Measurements from ENCODE around the gene PPIL6.
A peak's percentile ranks its signal among the peaks of the same experiment; 100 is the strongest.

Gene PPIL6

GRCh38 chr6:109485266-109485935 is 45.0 kb upstream of the PPIL6 start:
- TF ChIP-seq CEBPB (IDR thresholded peaks at IDR 0.05): no peak
- TF ChIP-seq ZBTB7A (IDR thresholded peaks at IDR 0.05; ENCODE audit: low read depth): no peak
- TF ChIP-seq TCF12 (IDR thresholded peaks at IDR 0.05; ENCODE audit: low read depth): no peak
- TF ChIP-seq FOXM1 (IDR thresholded peaks at IDR 0.05; ENCODE audit: borderline replicate concordance, low read depth): no peak
- no peak for TF ChIP-seq TEAD4 (IDR thresholded peaks at IDR 0.05)
- no peak for TF ChIP-seq MAX (IDR thresholded peaks at IDR 0.05)
- TF ChIP-seq CREB1 (IDR thresholded peaks at IDR 0.05; ENCODE audit: low read depth): no peak
- no peak for TF ChIP-seq REST (IDR thresholded peaks at IDR 0.05; ENCODE audit: low read depth)
- TF ChIP-seq RAD21 (IDR thresholded peaks at IDR 0.05; ENCODE audit: low read depth): no peak
- no peak for TF ChIP-seq NFIC (IDR thresholded peaks at IDR 0.05)
- no peak for TF ChIP-seq YY1 (IDR thresholded peaks at IDR 0.05; ENCODE audit: low read depth)
- TF ChIP-seq TAF1 (IDR thresholded peaks at IDR 0.05; ENCODE audit: low read depth): no peak
- TF ChIP-seq EP300 (IDR thresholded peaks at IDR 0.05; ENCODE audit: borderline replicate concordance): no peak
- no peak for TF ChIP-seq EGR1 (IDR thresholded peaks at IDR 0.05)
- TF ChIP-seq USF1 (IDR thresholded peaks at IDR 0.05): no peak

- TF ChIP-seq EP300 (IDR thresholded peaks at IDR 0.05; ENCODE audit: borderline replicate concordance) (no peak), CREB1 (IDR thresholded peaks at IDR 0.05; ENCODE audit: low read depth) (no peak), CEBPB (IDR thresholded peaks at IDR 0.05) (no peak), TEAD4 (IDR thresholded peaks at IDR 0.05) (no peak), RAD21 (IDR thresholded peaks at IDR 0.05; ENCODE audit: low read depth) (no peak), EGR1 (IDR thresholded peaks at IDR 0.05) (no peak), NFIC (IDR thresholded peaks at IDR 0.05) (no peak), TCF12 (IDR thresholded peaks at IDR 0.05; ENCODE audit: low read depth) (no peak), TAF1 (IDR thresholded peaks at IDR 0.05; ENCODE audit: low read depth) (no peak), USF1 (IDR thresholded peaks at IDR 0.05) (no peak)
These were observed 43.7 kb upstream of the PPIL6 start for GRCh38 chr6:109484122-109484521.

- TF ChIP-seq USF1 (IDR thresholded peaks at IDR 0.05): no peak
- TF ChIP-seq FOXM1 (IDR thresholded peaks at IDR 0.05; ENCODE audit: borderline replicate concordance, low read depth): no peak
- TF ChIP-seq TEAD4 (IDR thresholded peaks at IDR 0.05): no peak
These were observed 43.3 kb upstream of the PPIL6 start for GRCh38 chr6:109483735-109484057.

GRCh38 chr6:109482905-109483734 is 42.7 kb upstream of the PPIL6 start, which contains the start of gene ZBTB24:
Gene ZBTB24, minus strand, starts transcription at chr6:109483219. Its CDS starts 1,193 bp downstream, at chr6:109482026.
- no peak for TF ChIP-seq TEAD4 (IDR thresholded peaks at IDR 0.05)
- TF ChIP-seq TCF12 (IDR thresholded peaks at IDR 0.05; ENCODE audit: low read depth): no peak; the same call in 1 of the 2 replicates
- TF ChIP-seq TAF1 (IDR thresholded peaks at IDR 0.05; ENCODE audit: low read depth): peak; percentile 65
- TF ChIP-seq EP300 (IDR thresholded peaks at IDR 0.05; ENCODE audit: borderline replicate concordance): 0 out of 2 replicates have a peak, but pooled peaks have one; percentile 27
- TF ChIP-seq USF1 (IDR thresholded peaks at IDR 0.05): peak; percentile 93
- peak; percentile 78 for TF ChIP-seq MAX (IDR thresholded peaks at IDR 0.05)

GRCh38 chr6:109480993-109481480 is 40.6 kb upstream of the PPIL6 start:
- TF ChIP-seq YY1 (IDR thresholded peaks at IDR 0.05; ENCODE audit: low read depth): no peak
- TF ChIP-seq CEBPB (IDR thresholded peaks at IDR 0.05): no peak

GRCh38 chr6:109478841-109479624 is 38.6 kb upstream of the PPIL6 start:
- TF ChIP-seq TCF12 (IDR thresholded peaks at IDR 0.05; ENCODE audit: low read depth) (no peak), EP300 (IDR thresholded peaks at IDR 0.05; ENCODE audit: borderline replicate concordance) (no peak), ZBTB7A (IDR thresholded peaks at IDR 0.05; ENCODE audit: low read depth) (no peak), CEBPB (IDR thresholded peaks at IDR 0.05) (no peak), MAX (IDR thresholded peaks at IDR 0.05) (no peak), REST (IDR thresholded peaks at IDR 0.05; ENCODE audit: low read depth) (no peak), FOXM1 (IDR thresholded peaks at IDR 0.05; ENCODE audit: borderline replicate concordance, low read depth) (no peak), EGR1 (IDR thresholded peaks at IDR 0.05) (no peak), TEAD4 (IDR thresholded peaks at IDR 0.05) (no peak), NFIC (IDR thresholded peaks at IDR 0.05) (no peak), RAD21 (IDR thresholded peaks at IDR 0.05; ENCODE audit: low read depth) (no peak), USF1 (IDR thresholded peaks at IDR 0.05) (no peak), CREB1 (IDR thresholded peaks at IDR 0.05; ENCODE audit: low read depth) (no peak), TAF1 (IDR thresholded peaks at IDR 0.05; ENCODE audit: low read depth) (no peak), YY1 (IDR thresholded peaks at IDR 0.05; ENCODE audit: low read depth) (no peak)

All from Ishikawa (cell line).